HUES48 (cell line): ENCODE data around the gene RILP.
"Not testable (repeated sequence)": the region's sequence is repeated elsewhere in the genome, so short reads cannot be mapped to it uniquely, and the experiment has no call there.

ENCODE experiments used
- H3K27ac ChIP-seq: one replicate; pipeline ENCODE4 v1.7.0; 2013; ENCODE audit warnings: low read depth, low read length, inconsistent platforms
- H3K27me3 ChIP-seq: 2 replicates; pipeline ENCODE4 v1.6.1; 2013; ENCODE audit warnings: mild to moderate bottlenecking, low read length; ENCODE audit not compliant: control insufficient read depth, insufficient read depth
- H3K36me3 ChIP-seq: 2 replicates; pipeline ENCODE4 v1.6.1; 2013; ENCODE audit warnings: low read length; ENCODE audit not compliant: control insufficient read depth, insufficient read depth
- H3K4me1 ChIP-seq: 2 replicates; pipeline ENCODE4 v1.6.1; 2013; ENCODE audit warnings: mild to moderate bottlenecking, low read length; ENCODE audit not compliant: control insufficient read depth, insufficient read depth
- H3K4me3 ChIP-seq: 2 replicates; pipeline ENCODE4 v1.5.1; 2013; ENCODE audit warnings: mild to moderate bottlenecking, low read depth, low read length
- H3K9ac ChIP-seq: 2 replicates; pipeline ENCODE4 v1.6.1; 2013; ENCODE audit warnings: mild to moderate bottlenecking, low read depth, low read length, moderate library complexity
- H3K9me3 ChIP-seq: 2 replicates; pipeline ENCODE4 v1.6.1; 2013; ENCODE audit warnings: low read length; ENCODE audit not compliant: control insufficient read depth, insufficient read depth

The RILP gene

DNA sequence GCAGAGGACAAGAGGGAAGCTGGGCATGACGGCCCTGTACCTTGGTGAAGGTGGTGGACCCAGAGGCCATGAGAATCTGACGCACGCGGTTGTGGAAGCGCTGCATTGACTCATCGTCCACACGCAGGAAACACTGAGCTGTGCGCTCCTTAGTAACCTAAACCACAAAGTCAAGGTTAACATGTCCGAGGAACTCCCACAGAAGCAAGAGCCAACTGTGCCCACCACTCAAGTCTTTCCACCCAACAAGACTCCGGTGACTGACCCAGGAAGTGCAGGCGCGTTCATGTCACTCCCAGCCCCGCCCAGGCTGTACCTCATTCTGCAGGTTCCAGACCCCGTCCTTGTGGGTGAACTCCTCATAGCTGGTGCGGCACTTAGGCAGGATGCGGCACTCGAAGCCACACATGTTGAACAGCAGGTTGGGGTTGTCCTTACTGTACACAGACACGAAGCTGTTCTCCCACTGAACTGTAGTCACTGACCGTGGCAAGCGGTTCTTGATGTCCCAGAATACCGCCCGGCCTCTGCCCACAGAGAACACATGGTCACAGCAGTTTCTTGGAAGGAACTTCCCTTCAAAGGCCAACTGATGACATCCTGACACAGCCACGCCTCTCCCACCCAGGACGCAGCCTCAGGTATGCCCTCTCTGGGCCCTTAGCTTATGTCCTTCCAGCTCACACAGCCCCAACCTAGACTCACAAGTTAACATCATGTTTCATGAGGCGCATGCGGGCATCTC lies 23.5 kb upstream of the RILP start:
- Histone ChIP-seq H3K9me3 (no peaks in the 10 kb centered on the region), H3K36me3 (peaks cover 98% of the 10 kb centered on the region), H3K4me1 (no peaks in the 10 kb centered on the region), H3K4me3 (no peak overlapping the region), H3K9ac (no peak overlapping the region), H3K27me3 (no peaks in the 10 kb centered on the region), H3K27ac (no peak overlapping the region)

- H3K27me3 ChIP-seq, H3K27ac ChIP-seq, H3K9ac ChIP-seq, H3K9me3 ChIP-seq, H3K4me1 ChIP-seq, H3K4me3 ChIP-seq: not testable (repeated sequence)
- H3K36me3 ChIP-seq, result peaks cover 95% of the 10 kb centered on the region
These were observed 14.3 kb upstream of the RILP start for GRCh38 chr17:1663934-1664333.

DNA sequence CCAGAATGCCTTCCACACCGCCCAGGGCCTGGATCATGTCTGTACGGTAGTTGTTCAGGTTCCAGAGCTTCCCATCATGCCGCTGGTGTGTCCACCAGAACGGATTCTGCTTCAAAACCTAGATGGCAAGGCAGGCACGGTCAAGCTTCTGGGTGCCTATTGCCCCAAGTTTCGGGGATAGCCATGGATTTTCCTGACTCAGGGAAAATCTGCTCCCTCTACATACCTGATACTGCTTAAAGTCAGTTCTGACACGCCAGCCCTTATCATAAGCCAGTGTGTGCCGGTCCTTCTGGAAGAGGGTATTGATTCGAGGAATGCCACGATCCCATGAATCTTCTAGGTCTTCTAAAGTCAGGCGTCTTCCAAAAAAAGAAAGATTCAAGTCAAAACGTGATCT lies 11.4 kb upstream of the RILP start:
- Histone ChIP-seq H3K4me1 (no peaks in the 10 kb centered on the region), H3K4me3 (no peak overlapping the region), H3K9me3 (no peaks in the 10 kb centered on the region), H3K27ac (no peak overlapping the region), H3K36me3 (peaks cover 93% of the 10 kb centered on the region), H3K9ac (no peak overlapping the region), H3K27me3 (no peaks in the 10 kb centered on the region)

- Histone ChIP-seq H3K9ac (no peak overlapping the region), H3K4me1 (no peaks in the 10 kb centered on the region), H3K36me3 (peaks cover 91% of the 10 kb centered on the region)
These were observed 8.4 kb upstream of the RILP start for GRCh38 chr17:1658100-1658499.

GRCh38 chr17:1653735-1654134 lies 4.1 kb upstream of the RILP start:
- Histone ChIP-seq H3K4me3 (no peak overlapping the region), H3K4me1 (0 out of 2 replicates have a peak, but pooled peaks cover 4% of the 10 kb centered on the region), H3K36me3 (peaks cover 81% of the 10 kb centered on the region), H3K27ac (no peak overlapping the region), H3K9ac (no peak overlapping the region), H3K27me3 (no peaks in the 10 kb centered on the region), H3K9me3 (no peaks in the 10 kb centered on the region)

More at GRCh38 chr17:1658100-1658499, 8.4 kb upstream of the RILP start:
- no peak overlapping the region for H3K27ac ChIP-seq
- H3K9me3 ChIP-seq, result no peaks in the 10 kb centered on the region
- H3K4me3 ChIP-seq, result no peak overlapping the region
- no peaks in the 10 kb centered on the region for H3K27me3 ChIP-seq

- H3K36me3 ChIP-seq, result peaks cover 71% of the 10 kb centered on the region
- H3K27ac ChIP-seq, result not testable (repeated sequence)
These were observed 3.1 kb upstream of the RILP start for GRCh38 chr17:1652794-1653193.

GRCh38 chr17:1651559-1651844 lies 1.8 kb upstream of the RILP start:
- Histone ChIP-seq H3K27me3 (no peaks in the 10 kb centered on the region), H3K4me3 (no peak overlapping the region), H3K9me3 (no peaks in the 10 kb centered on the region), H3K9ac (no peak overlapping the region), H3K27ac (no peak overlapping the region), H3K36me3 (peaks cover 63% of the 10 kb centered on the region), H3K4me1 (peaks cover 10% of the 10 kb centered on the region; the same call in 1 of the 2 replicates)

More at GRCh38 chr17:1652794-1653193, 3.1 kb upstream of the RILP start:
- H3K4me1 ChIP-seq, H3K4me3 ChIP-seq, H3K27me3 ChIP-seq, H3K9me3 ChIP-seq, H3K9ac ChIP-seq: not testable (repeated sequence)

DNA sequence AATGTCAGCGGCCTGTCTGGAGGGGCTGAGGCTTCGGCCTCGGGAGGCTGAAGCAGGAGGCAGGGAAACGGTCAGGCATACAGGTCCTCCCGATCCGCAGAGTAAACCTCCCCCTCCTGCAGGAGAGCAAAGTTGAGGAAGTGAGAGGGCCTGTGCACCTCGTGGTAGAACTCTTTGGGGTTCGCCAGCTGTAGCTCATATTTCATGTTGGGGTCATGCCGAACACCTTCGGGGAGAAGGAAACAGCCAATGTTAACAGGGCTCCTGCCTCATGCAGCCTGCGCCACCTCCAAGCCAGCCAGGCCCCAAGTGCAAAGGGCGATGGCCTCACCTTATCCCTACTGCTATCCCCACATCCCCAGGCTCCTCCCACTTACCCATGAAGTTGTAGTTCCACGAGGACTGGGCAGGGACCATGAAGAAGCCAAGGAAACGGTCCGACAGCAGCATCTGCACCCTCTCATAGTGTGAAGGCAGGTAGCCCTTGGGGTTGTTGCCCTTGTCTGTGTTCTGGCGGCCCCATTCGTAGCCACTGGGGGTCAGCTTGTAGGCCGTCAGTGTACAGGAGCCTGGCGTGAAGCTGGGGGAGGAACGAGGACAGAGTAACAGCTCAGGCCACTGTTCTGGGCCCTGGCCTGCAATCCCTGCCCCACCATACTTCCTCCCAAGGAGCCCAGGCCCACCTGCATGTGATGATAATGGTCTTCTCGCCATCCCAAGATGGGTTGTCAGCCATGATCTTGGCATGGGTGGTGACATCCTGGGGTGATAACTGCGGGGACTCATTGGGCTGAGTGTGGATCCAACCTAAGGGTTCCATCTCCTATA lies 1.3 kb upstream of the RILP start:
- no peaks in the 10 kb centered on the region for H3K9me3 ChIP-seq
- H3K4me3 ChIP-seq, result no peak overlapping the region
- H3K4me1 ChIP-seq, result peaks cover 14% of the 10 kb centered on the region
- H3K27me3 ChIP-seq, result no peaks in the 10 kb centered on the region
- H3K9ac ChIP-seq, result no peak overlapping the region
- no peak overlapping the region for H3K27ac ChIP-seq
- H3K36me3 ChIP-seq, result peaks cover 57% of the 10 kb centered on the region

- H3K4me1 ChIP-seq, result peaks cover 32% of the 10 kb centered on the region
These were observed 463 bp downstream of the RILP start for GRCh38 chr17:1648963-1649843.

DNA sequence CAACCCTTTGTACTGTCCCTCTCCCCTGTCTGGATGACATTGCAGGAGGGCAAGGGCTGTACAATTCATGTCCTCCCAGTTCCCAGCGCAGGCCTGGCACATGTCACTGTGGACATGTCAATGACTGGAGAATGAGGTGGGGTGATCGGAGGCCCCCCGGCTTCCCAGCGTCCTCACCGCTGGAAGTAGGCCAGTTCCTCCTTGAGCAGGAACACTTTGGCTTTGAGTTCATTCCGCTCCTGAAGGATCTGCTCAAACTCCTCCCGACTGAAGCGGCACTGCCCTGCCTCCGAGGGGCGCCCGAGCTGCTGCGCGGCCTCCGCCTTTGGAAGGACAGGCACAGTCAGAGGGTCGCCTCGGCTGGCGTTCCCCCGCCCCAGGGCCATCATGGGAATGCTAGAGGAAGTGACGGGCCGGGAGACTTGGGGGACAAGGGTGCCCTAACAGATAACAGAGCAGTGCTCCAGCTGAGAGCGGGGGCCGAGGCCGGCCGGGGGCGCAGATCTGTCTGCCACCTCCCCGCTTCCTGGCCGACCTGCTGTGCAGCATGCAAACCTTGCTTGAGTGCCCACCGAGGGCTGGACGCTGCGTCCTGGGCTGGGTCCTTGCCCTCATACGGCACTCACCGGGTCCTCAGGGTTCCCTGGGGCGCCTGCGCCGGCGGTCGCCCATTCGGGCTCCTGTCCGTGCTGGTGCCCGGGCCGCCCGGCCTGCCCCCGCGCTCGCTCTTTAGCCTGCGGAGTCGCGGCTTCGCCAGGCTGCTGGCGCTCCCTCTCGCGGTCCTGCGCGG lies 1.3 kb downstream of the RILP start:
- H3K27ac ChIP-seq, result peak overlapping the region; percentile 28
- peaks cover 36% of the 10 kb centered on the region for H3K4me1 ChIP-seq

More at GRCh38 chr17:1648963-1649843, 463 bp downstream of the RILP start:
- Histone ChIP-seq H3K27me3 (peaks cover 4% of the 10 kb centered on the region), H3K4me3 (peak overlapping the region; percentile 71), H3K9ac (no peak overlapping the region), H3K36me3 (peaks cover 42% of the 10 kb centered on the region), H3K9me3 (no peaks in the 10 kb centered on the region), H3K27ac (peak overlapping the region; percentile 87)

More for the DNA sequence above, 1.3 kb downstream of the RILP start:
- H3K36me3 ChIP-seq, result peaks cover 34% of the 10 kb centered on the region
- H3K9ac ChIP-seq, result peak overlapping the region; percentile 11; the same call in 1 of the 2 replicates
- H3K27me3 ChIP-seq, result peaks cover 11% of the 10 kb centered on the region
- no peaks in the 10 kb centered on the region for H3K9me3 ChIP-seq
- peak overlapping the region; percentile 71 for H3K4me3 ChIP-seq
